Measurements from ENCODE around the gene SARNP.

GRCh38 chr12:55755246-55755645 is 62.3 kb downstream of the SARNP start:
- TF ChIP-seq REST (IDR thresholded peaks at IDR 0.05; ENCODE audit: insufficient read depth in 1 of 2, low read depth in 2 of 2, low read length in 2 of 2), result no peak
- no peak for TF ChIP-seq SIN3A (IDR thresholded peaks at IDR 0.05; ENCODE audit: borderline replicate concordance, insufficient read depth, low read length)
